ENCODE measurements around the gene STAT6. TPM values are rescaled to one million over a fixed set of nuclear protein-coding genes. Genes with fewer than 3 reads are reported as not detected.
"Not testable (repeated sequence)": the region's sequence is repeated elsewhere in the genome, so short reads cannot be mapped to it uniquely, and the experiment has no call there.

STAT6 gene
- total RNA-seq, 1 donor from 2014 or later, result 139 TPM

- peak within 1 kb of the TSS; percentile 96 for H3K4me3 Mint-ChIP-seq (ENCODE audit: unreplicated experiment)
- H3K4me1 Mint-ChIP-seq (ENCODE audit: unreplicated experiment), result peaks cover 7% of the 10 kb centered on the region
- H3K27ac Mint-ChIP-seq (ENCODE audit: unreplicated experiment), result peak within 1 kb of the TSS; percentile 98
- DNase-seq (ENCODE audit: low spot score), result peak; percentile 88
- TF ChIP-seq, protein P1, sequence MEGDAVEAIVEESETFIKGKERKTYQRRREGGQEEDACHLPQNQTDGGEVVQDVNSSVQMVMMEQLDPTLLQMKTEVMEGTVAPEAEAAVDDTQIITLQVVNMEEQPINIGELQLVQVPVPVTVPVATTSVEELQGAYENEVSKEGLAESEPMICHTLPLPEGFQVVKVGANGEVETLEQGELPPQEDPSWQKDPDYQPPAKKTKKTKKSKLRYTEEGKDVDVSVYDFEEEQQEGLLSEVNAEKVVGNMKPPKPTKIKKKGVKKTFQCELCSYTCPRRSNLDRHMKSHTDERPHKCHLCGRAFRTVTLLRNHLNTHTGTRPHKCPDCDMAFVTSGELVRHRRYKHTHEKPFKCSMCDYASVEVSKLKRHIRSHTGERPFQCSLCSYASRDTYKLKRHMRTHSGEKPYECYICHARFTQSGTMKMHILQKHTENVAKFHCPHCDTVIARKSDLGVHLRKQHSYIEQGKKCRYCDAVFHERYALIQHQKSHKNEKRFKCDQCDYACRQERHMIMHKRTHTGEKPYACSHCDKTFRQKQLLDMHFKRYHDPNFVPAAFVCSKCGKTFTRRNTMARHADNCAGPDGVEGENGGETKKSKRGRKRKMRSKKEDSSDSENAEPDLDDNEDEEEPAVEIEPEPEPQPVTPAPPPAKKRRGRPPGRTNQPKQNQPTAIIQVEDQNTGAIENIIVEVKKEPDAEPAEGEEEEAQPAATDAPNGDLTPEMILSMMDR (IDR thresholded peaks at IDR 0.05; ENCODE audit: unreplicated experiment), result no peak
- no peaks in the 10 kb centered on the region for H3K9me3 Mint-ChIP-seq (ENCODE audit: unreplicated experiment)
- no peaks in the 10 kb centered on the region for H3K36me3 Mint-ChIP-seq (ENCODE audit: low read depth, unreplicated experiment)
- peaks cover 1% of the 10 kb centered on the region for H3K27me3 Mint-ChIP-seq (ENCODE audit: unreplicated experiment)
Observed at GRCh38 chr12:57078519-57079404, 32.4 kb downstream of the STAT6 start, which contains the start of gene NEMP1. NEMP1 (minus strand) TSS chr12:57078791; CDS start chr12:57078745, 46 bp downstream.

GRCh38 chr12:57073566-57074450 is 37.4 kb downstream of the STAT6 start:
- DNase-seq (ENCODE audit: low spot score); H3K36me3 Mint-ChIP-seq (ENCODE audit: low read depth, unreplicated experiment); H3K4me3 Mint-ChIP-seq (ENCODE audit: unreplicated experiment); H3K9me3 Mint-ChIP-seq (ENCODE audit: unreplicated experiment); H3K27me3 Mint-ChIP-seq (ENCODE audit: unreplicated experiment); H3K4me1 Mint-ChIP-seq (ENCODE audit: unreplicated experiment); H3K27ac Mint-ChIP-seq (ENCODE audit: unreplicated experiment): not testable (repeated sequence)

DNA sequence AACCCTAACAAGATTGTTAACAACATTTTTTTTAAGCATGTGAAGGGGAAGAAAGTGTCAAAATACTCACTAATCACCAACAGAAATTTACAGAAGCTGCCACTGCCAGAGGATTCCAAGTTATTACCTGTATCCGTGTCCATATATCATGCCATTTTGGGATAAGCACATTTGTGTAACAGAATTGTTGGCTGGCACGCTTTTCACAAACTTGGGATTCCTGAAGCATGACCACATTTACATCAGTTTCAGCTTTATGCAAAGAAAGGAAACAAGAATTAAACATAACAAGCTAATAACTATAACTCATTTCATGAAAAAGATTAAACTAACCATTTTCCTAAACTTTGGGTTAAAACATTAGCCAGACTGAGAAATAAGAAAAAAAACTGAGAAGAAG is 38.5 kb downstream of the STAT6 start:
- Mint-ChIP-seq H3K4me3 (ENCODE audit: unreplicated experiment) (no peak overlapping the region), H3K27me3 (ENCODE audit: unreplicated experiment) (no peaks in the 10 kb centered on the region), H3K9me3 (ENCODE audit: unreplicated experiment) (no peaks in the 10 kb centered on the region), H3K4me1 (ENCODE audit: unreplicated experiment) (peaks cover 6% of the 10 kb centered on the region), H3K27ac (ENCODE audit: unreplicated experiment) (no peak overlapping the region), H3K36me3 (ENCODE audit: low read depth, unreplicated experiment) (peaks cover 6% of the 10 kb centered on the region)
- TF ChIP-seq, protein P1 (IDR thresholded peaks at IDR 0.05; ENCODE audit: unreplicated experiment), result no peak
- no peak for DNase-seq (ENCODE audit: low spot score)

GRCh38 chr12:57069523-57069922 is 41.6 kb downstream of the STAT6 start:
- TF ChIP-seq, protein P1 (IDR thresholded peaks at IDR 0.05; ENCODE audit: unreplicated experiment), result peak; percentile 86
- Mint-ChIP-seq H3K27me3 (ENCODE audit: unreplicated experiment) (no peaks in the 10 kb centered on the region), H3K27ac (ENCODE audit: unreplicated experiment) (no peak overlapping the region), H3K9me3 (ENCODE audit: unreplicated experiment) (no peaks in the 10 kb centered on the region), H3K36me3 (ENCODE audit: low read depth, unreplicated experiment) (peaks cover 9% of the 10 kb centered on the region), H3K4me1 (ENCODE audit: unreplicated experiment) (peaks cover 3% of the 10 kb centered on the region), H3K4me3 (ENCODE audit: unreplicated experiment) (no peak overlapping the region)
- DNase-seq (ENCODE audit: low spot score), result peak; percentile 52

DNA sequence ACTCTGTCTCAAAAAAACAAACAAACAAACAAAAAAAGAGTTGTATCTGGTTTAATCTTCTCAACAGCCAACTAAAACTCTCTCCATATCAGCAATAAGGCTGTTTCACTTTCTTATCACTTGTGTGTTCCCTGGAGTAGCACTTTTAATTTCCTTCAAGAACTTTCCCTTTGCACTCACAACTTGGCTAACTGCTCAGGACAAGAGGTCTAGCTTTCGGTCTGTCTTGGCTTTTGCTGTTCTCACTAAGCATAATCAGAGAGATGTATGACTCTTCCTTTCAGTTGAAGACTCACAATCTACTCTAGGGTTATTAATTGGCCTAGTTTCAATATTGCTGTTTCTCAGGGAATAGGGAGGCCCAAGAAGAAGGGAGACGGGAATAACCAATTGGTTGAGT is 44.9 kb downstream of the STAT6 start:
- peaks cover 3% of the 10 kb centered on the region for H3K4me1 Mint-ChIP-seq (ENCODE audit: unreplicated experiment)
- H3K27ac Mint-ChIP-seq (ENCODE audit: unreplicated experiment), result no peak overlapping the region

More for the DNA sequence above, 44.9 kb downstream of the STAT6 start:
- H3K27me3 Mint-ChIP-seq (ENCODE audit: unreplicated experiment), result no peaks in the 10 kb centered on the region
- H3K9me3 Mint-ChIP-seq (ENCODE audit: unreplicated experiment), result no peaks in the 10 kb centered on the region
- no peak overlapping the region for H3K4me3 Mint-ChIP-seq (ENCODE audit: unreplicated experiment)
- H3K36me3 Mint-ChIP-seq (ENCODE audit: low read depth, unreplicated experiment), result peaks cover 9% of the 10 kb centered on the region
- no peak for DNase-seq (ENCODE audit: low spot score)
- TF ChIP-seq, protein P1 (IDR thresholded peaks at IDR 0.05; ENCODE audit: unreplicated experiment), result no peak
